ENCODE data around the gene CNR2.
"Not testable (repeated sequence)": the region's sequence is repeated elsewhere in the genome, so short reads cannot be mapped to it uniquely, and the experiment has no call there.

Gene CNR2

GRCh38 chr1:23913212-23913880 lies at the start of gene CNR2:
TSS of gene CNR2 (minus strand) at chr1:23913362. CDS start at chr1:23875617, 37,745 bp downstream.
- no peak for DNase-seq (ENCODE audit: low spot score)

- peak; percentile 10 for DNase-seq (ENCODE audit: low spot score)
Observed at GRCh38 chr1:23960291-23961020, 47.3 kb upstream of the CNR2 start.

GRCh38 chr1:23959461-23960290 lies 46.5 kb upstream of the CNR2 start, which contains the start of gene PNRC2:
TSS of gene PNRC2 (plus strand) at chr1:23959828. CDS start at chr1:23961458, 1,630 bp downstream.
- peak; percentile 99 for DNase-seq (ENCODE audit: low spot score)

GRCh38 chr1:23958810-23959460 lies 45.8 kb upstream of the CNR2 start:
- peak; percentile 79 for DNase-seq (ENCODE audit: low spot score)

GRCh38 chr1:23958040-23958809 lies 45.1 kb upstream of the CNR2 start:
- DNase-seq (ENCODE audit: low spot score), result not testable (repeated sequence)

- DNase-seq (ENCODE audit: low spot score), result no peak
Observed at GRCh38 chr1:23957096-23957495, 43.9 kb upstream of the CNR2 start.

GRCh38 chr1:23953020-23953419 lies 39.9 kb upstream of the CNR2 start:
- DNase-seq (ENCODE audit: low spot score), result no peak

GRCh38 chr1:23947366-23947765 lies 34.2 kb upstream of the CNR2 start:
- DNase-seq (ENCODE audit: low spot score), result no peak

- DNase-seq (ENCODE audit: low spot score), result no peak
Observed at GRCh38 chr1:23936481-23937176, 23.5 kb upstream of the CNR2 start.

- no peak for DNase-seq (ENCODE audit: low spot score)
Observed at GRCh38 chr1:23931491-23931880, 18.3 kb upstream of the CNR2 start.

GRCh38 chr1:23930861-23931490 lies 17.8 kb upstream of the CNR2 start:
- peak; percentile 57 for DNase-seq (ENCODE audit: low spot score)

GRCh38 chr1:23930270-23930669 lies 17.1 kb upstream of the CNR2 start:
- no peak for DNase-seq (ENCODE audit: low spot score)

- no peak for DNase-seq (ENCODE audit: low spot score)
Observed at GRCh38 chr1:23928789-23929188, 15.6 kb upstream of the CNR2 start.

- DNase-seq (ENCODE audit: low spot score), result no peak
Observed at GRCh38 chr1:23927097-23927496, 13.9 kb upstream of the CNR2 start.

- no peak for DNase-seq (ENCODE audit: low spot score)
Observed at GRCh38 chr1:23925279-23925678, 12.1 kb upstream of the CNR2 start.

- no peak for DNase-seq (ENCODE audit: low spot score)
Observed at GRCh38 chr1:23924601-23925000, 11.4 kb upstream of the CNR2 start.

- DNase-seq (ENCODE audit: low spot score), result peak; percentile 40
Observed at GRCh38 chr1:23923592-23924499, 10.7 kb upstream of the CNR2 start.

GRCh38 chr1:23922321-23922943 lies 9.3 kb upstream of the CNR2 start:
- DNase-seq (ENCODE audit: low spot score), result no peak

All from AG08395 (cell line).